ENCODE data around the gene RANBP17.
"Not testable (repeated sequence)": the region's sequence is repeated elsewhere in the genome, so short reads cannot be mapped to it uniquely, and the experiment has no call there.

Gene RANBP17

GRCh38 chr5:170870390-170870789, 8.6 kb downstream of the RANBP17 start:
- DNase-seq = not testable (repeated sequence)

GRCh38 chr5:170874017-170874416, 12.2 kb downstream of the RANBP17 start:
- DNase-seq = no peak

- no peak for DNase-seq
Measured at GRCh38 chr5:170875811-170876210, 14.0 kb downstream of the RANBP17 start.

GRCh38 chr5:170880084-170880483, 18.3 kb downstream of the RANBP17 start:
- DNase-seq = no peak

- no peak for DNase-seq
Measured at GRCh38 chr5:170882345-170882744, 20.5 kb downstream of the RANBP17 start.

GRCh38 chr5:170885256-170885655, 23.4 kb downstream of the RANBP17 start:
- no peak for DNase-seq

- no peak for DNase-seq
Measured at GRCh38 chr5:170885809-170886208, 24.0 kb downstream of the RANBP17 start.

GRCh38 chr5:170886210-170886894, 24.5 kb downstream of the RANBP17 start:
- DNase-seq = no peak

- DNase-seq = no peak
Measured at GRCh38 chr5:170892196-170892595, 30.4 kb downstream of the RANBP17 start.

GRCh38 chr5:170894665-170895064, 32.8 kb downstream of the RANBP17 start:
- no peak for DNase-seq

- no peak for DNase-seq
Measured at GRCh38 chr5:170896779-170897178, 35.0 kb downstream of the RANBP17 start.

- DNase-seq = no peak
Measured at GRCh38 chr5:170903075-170903474, 41.3 kb downstream of the RANBP17 start.

GRCh38 chr5:170907758-170908157, 45.9 kb downstream of the RANBP17 start:
- no peak for DNase-seq

GRCh38 chr5:170913573-170913972, 51.8 kb downstream of the RANBP17 start:
- no peak for DNase-seq

- DNase-seq = no peak
Measured at GRCh38 chr5:170917113-170917512, 55.3 kb downstream of the RANBP17 start.

- no peak for DNase-seq
Measured at GRCh38 chr5:170920196-170920595, 58.4 kb downstream of the RANBP17 start.

- not testable (repeated sequence) for DNase-seq
Measured at GRCh38 chr5:170922331-170922730, 60.5 kb downstream of the RANBP17 start.

- no peak for DNase-seq
Measured at GRCh38 chr5:170923910-170924620, 62.2 kb downstream of the RANBP17 start.

GRCh38 chr5:170935534-170936218, 73.9 kb downstream of the RANBP17 start:
- DNase-seq = not testable (repeated sequence)

- DNase-seq = no peak
Measured at GRCh38 chr5:170937072-170937471, 75.3 kb downstream of the RANBP17 start.

- DNase-seq = no peak
Measured at GRCh38 chr5:170937914-170938313, 76.1 kb downstream of the RANBP17 start.

- no peak for DNase-seq
Measured at GRCh38 chr5:170939178-170939577, 77.4 kb downstream of the RANBP17 start.

- no peak for DNase-seq
Measured at GRCh38 chr5:170941788-170942187, 80.0 kb downstream of the RANBP17 start.

GRCh38 chr5:170945275-170945674, 83.5 kb downstream of the RANBP17 start:
- DNase-seq = no peak

Measured in NCI-H2171 (cell line).